Spinal cord (tissue), 10 donors: ENCODE results near the gene PCSK7. TPM values are rescaled to one million over a fixed set of nuclear protein-coding genes. Genes with fewer than 3 reads are reported as not detected.
"Not testable (repeated sequence)": the region's sequence is repeated elsewhere in the genome, so short reads cannot be mapped to it uniquely, and the experiment has no call there.

Source experiments
- DNase-seq, 6 donors: peaks; one replicate each; pipeline versions ENCODE4 v3.0.0 to v3.0.0-alpha.2; 2013 to 2015; ENCODE audit warnings: low spot score in 6 of 6, low read depth in 4 of 6
- H3K27ac ChIP-seq: one replicate; pipeline ENCODE4 v1.5.1; 2013; ENCODE audit warnings: low read depth, low read length, control low read depth
- H3K27me3 ChIP-seq: one replicate; pipeline ENCODE4 v1.6.1; 2013; ENCODE audit warnings: low read length; ENCODE audit not compliant: control insufficient read depth, insufficient read depth
- H3K36me3 ChIP-seq: one replicate; pipeline ENCODE4 v1.6.1; 2013; ENCODE audit warnings: low read length; ENCODE audit not compliant: control insufficient read depth, insufficient read depth
- H3K4me1 ChIP-seq: one replicate; pipeline ENCODE4 v1.6.1; 2013; ENCODE audit warnings: low read length; ENCODE audit not compliant: control insufficient read depth, insufficient read depth
- H3K4me3 ChIP-seq: one replicate; pipeline ENCODE4 v1.5.1; 2013; ENCODE audit warnings: low read depth, low read length, control low read depth
- H3K9me3 ChIP-seq: one replicate; pipeline ENCODE4 v1.6.1; 2013; ENCODE audit warnings: low read length; ENCODE audit not compliant: control insufficient read depth, insufficient read depth
- WGBS: methylation state at CpG from one replicate; pipeline ENCODE4 v1.1.5; 2013; ENCODE audit warnings: missing lambda C conversion rate; ENCODE audit not compliant: insufficient coverage; 5-methylcytosine and 5-hydroxymethylcytosine counted together
- polyA plus RNA-seq, 2 donors: library from polyadenylated mRNA; unstranded; fragments of 120-200 nt; gene quantifications; one replicate each; pipeline ENCODE4 v1.2.1, GENCODE V29; 2013; ENCODE audit not compliant: insufficient read length in 2 of 2
- total RNA-seq, 2 donors: library from RNA; depleted of rRNA in 1 of 2; stranded (reverse); fragments of 120-200 nt in 1 of 2; fragments of >200 nt in 1 of 2; gene quantifications; one replicate each; pipeline versions ENCODE4 v1.2.3 to v1.2.4, GENCODE V29; 2013 to 2014
- donor health status: healthy.

The PCSK7 gene
- total and polyA plus RNA-seq, 4 donors: 24.8 to 59.6 (median 32.7) TPM

DNA sequence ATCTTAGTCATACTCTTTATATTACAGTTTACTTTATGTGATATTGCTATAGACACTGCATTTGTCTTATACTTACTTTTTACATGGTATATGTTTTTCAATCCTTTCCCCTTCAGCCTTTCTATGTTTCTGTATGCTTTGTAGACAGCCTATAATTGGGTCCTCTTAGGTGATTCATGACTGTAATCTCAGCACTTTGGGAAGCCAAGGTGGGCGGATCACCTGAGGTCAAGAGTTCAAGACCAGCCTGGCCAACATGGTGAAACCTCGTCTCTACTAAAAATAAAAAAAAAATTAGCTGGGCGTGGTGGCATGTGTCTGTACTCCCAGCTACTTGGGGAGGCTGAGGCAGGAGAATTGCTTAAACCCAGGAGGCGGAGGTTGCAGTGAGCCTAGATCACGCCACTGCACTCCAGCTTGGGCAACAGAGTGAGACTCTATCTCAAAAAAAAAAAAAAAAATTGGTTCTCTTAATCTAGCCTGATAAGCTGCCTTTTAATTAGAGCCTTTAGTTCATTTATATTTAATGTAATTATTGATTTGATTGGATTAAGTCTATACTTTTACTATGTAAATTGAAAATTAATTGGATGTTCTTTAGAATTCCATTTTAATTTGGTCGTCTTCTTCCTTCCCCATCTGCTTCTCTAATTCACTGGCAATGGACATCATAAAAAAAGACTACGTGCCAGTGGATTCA lies 32.9 kb upstream of the PCSK7 start:
- H3K9me3 ChIP-seq, H3K27me3 ChIP-seq, H3K27ac ChIP-seq, H3K4me3 ChIP-seq, H3K4me1 ChIP-seq, DNase-seq: not testable (repeated sequence)
- 100% methylated on average over 3 of the region's 7 CpGs for WGBS
- peaks cover 39% of the 10 kb centered on the region for H3K36me3 ChIP-seq

DNA sequence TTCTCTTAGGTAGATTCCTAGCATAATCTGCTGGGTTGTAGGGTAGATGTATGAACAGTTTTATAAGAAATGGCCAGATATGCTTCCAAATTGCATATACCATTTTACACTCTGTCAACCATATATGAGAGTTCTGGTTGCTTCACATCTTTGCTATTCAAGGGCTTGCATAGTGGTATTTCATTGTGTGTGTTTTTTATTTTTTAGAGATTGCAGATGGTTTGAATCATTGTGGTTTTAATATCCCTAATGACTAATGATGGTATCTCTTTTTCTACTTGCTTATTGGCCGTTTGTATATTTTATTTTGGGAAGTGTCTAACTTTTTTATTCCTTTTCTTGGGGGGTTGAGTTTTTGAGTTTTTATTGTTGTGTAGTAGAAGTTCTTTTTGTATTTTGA lies 27.5 kb upstream of the PCSK7 start:
- Histone ChIP-seq H3K27me3 (no peaks in the 10 kb centered on the region), H3K9me3 (no peaks in the 10 kb centered on the region), H3K27ac (no peak overlapping the region), H3K4me1 (no peaks in the 10 kb centered on the region), H3K4me3 (no peak overlapping the region), H3K36me3 (peaks cover 44% of the 10 kb centered on the region)
- no CpG with 5 or more reads among the region's 1 CpG for WGBS
- DNase-seq: no peak

DNA sequence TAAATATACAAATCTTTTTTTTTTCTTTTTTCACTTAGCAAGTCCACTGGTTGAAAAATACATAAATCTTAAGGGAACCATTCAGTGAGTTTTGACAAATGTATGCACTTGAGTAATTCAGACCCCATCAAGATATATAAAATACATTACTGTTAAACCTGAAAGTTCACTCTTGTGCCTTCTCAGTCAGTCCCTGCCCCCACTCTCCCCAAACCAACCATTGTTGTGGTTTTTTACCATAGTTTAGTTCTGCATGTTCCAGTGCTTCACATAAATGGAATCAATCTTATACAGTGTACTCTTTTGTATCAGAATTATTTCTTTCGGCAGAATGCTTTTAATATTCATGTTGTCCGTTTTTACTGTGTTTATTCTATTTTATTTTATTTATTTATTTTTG lies 26.7 kb upstream of the PCSK7 start:
- Histone ChIP-seq H3K36me3 (peaks cover 44% of the 10 kb centered on the region), H3K9me3 (no peaks in the 10 kb centered on the region)

DNA sequence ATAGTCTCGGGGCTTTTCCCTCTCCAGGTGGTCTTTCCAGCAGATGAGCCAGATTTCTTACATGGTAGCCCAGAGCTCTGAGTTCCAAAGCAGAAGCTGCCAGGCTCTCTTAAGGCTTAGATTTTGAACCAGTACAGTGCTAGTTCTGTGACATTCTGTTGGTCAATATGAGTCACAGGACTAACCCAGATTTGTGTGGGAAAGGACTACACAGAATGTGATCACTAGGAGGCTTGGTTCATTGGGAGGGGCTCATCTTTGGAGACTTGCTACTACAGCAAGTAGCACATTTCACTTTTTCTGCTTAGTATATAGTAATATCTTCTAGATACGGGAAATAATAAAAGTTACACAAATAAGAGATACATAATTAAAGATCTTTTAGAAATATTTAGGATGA lies 24.7 kb upstream of the PCSK7 start:
- Histone ChIP-seq H3K9me3 (no peaks in the 10 kb centered on the region), H3K36me3 (peaks cover 34% of the 10 kb centered on the region), H3K4me1 (no peaks in the 10 kb centered on the region), H3K27me3 (no peaks in the 10 kb centered on the region), H3K27ac (no peak overlapping the region), H3K4me3 (no peak overlapping the region)
- 80% methylated on average over 1 of the region's 2 CpGs for WGBS
- no peak for DNase-seq

More for the DNA sequence above, 26.7 kb upstream of the PCSK7 start:
- no CpG with 5 or more reads among the region's 2 CpGs for WGBS
- DNase-seq: no peak
- no peak overlapping the region for H3K4me3 ChIP-seq
- no peak overlapping the region for H3K27ac ChIP-seq
- no peaks in the 10 kb centered on the region for H3K4me1 ChIP-seq
- no peaks in the 10 kb centered on the region for H3K27me3 ChIP-seq

DNA sequence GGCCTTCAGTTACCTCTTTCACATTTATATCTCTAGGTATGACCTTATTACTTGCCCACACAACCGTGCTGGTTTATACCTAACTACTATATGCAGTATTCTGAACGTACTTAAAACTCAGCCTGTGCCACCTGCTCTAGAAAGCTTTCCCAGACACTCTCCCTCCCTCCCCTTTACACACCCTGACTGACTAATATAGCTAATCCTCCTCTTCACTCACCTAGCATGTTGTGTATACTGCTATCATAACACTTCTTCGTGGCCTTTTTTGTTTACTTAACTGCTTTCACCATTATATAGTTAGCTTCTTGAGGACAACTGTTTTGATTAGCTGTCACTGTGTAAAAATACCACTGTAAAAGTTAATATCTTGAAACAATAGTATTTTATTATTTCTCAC lies 24.1 kb upstream of the PCSK7 start:
- no peak for DNase-seq
- 100% methylated on average over 2 of the region's 3 CpGs for WGBS
- H3K36me3 ChIP-seq: peaks cover 32% of the 10 kb centered on the region

DNA sequence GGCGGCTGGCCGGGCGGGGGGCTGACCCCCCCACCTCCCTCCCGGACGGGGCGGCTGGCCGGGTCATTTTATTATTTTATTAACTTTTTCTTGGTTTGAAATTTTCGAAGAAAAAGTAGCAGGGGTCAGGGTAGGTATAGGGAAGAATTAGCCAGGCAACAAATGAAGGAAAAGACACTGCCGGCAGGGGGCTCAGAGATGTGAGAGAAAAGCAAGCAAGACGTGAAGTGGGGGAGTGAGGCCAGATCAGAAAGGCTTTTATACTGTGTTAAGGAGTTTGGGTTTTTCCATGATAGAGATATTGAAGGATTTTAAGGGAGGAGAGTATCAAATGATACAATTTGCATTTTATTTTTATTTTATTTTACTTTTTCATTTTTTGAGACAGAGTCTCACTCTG lies 19.6 kb upstream of the PCSK7 start:
- H3K36me3 ChIP-seq: peaks cover 42% of the 10 kb centered on the region
- H3K4me3 ChIP-seq: no peak overlapping the region
- 92% methylated on average over 3 of the region's 10 CpGs for WGBS
- H3K27me3 ChIP-seq: no peaks in the 10 kb centered on the region
- no peaks in the 10 kb centered on the region for H3K4me1 ChIP-seq
- no peaks in the 10 kb centered on the region for H3K9me3 ChIP-seq
- no peak for DNase-seq
- H3K27ac ChIP-seq: no peak overlapping the region

More for the DNA sequence above, 24.1 kb upstream of the PCSK7 start:
- no peaks in the 10 kb centered on the region for H3K4me1 ChIP-seq
- no peak overlapping the region for H3K27ac ChIP-seq
- no peaks in the 10 kb centered on the region for H3K9me3 ChIP-seq
- H3K4me3 ChIP-seq: no peak overlapping the region
- no peaks in the 10 kb centered on the region for H3K27me3 ChIP-seq

DNA sequence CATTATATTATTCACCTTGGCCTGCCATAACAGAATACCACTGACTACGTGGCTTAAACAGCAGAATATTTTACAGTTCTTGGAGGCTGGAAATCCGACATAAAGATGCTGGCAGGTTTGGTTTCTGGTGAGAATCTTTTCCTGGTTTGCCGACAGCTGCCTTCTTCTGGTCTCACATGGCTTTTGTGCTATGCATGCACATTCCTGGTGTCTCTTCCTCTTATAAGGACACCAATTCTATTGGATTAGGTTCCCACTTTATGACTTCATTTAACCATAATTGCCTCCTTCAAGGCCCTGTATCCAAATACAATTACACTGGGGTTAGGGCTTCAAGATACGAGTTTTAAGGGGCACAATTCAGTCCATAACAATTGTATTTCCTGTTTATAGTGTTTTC lies 17.7 kb upstream of the PCSK7 start:
- Histone ChIP-seq H3K27ac (no peak overlapping the region), H3K4me1 (no peaks in the 10 kb centered on the region), H3K9me3 (no peaks in the 10 kb centered on the region), H3K27me3 (no peaks in the 10 kb centered on the region), H3K36me3 (peaks cover 43% of the 10 kb centered on the region), H3K4me3 (no peak overlapping the region)
- no peak for DNase-seq
- WGBS: 100% methylated on average over 1 of the region's 4 CpGs

DNA sequence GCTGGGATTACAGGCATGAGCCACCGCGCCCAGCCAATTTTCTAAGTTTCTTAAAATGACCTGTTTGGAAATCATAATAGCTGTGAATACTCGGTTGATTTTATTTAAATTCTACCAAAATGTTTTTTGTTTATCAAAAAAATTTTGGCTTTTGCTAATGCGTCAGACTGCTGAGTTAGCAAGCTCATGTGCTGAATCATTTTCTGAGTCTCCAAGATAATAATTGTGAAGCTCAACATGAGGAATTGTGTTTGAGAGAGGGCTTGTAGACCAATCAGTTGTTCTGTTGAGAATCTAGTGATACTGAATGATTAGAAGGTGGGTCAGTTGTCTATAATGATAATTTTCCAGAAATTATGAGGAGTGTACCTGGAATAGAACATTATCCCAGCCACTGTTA lies 16.5 kb upstream of the PCSK7 start:
- Histone ChIP-seq H3K4me3 (no peak overlapping the region), H3K27ac (no peak overlapping the region), H3K27me3 (no peaks in the 10 kb centered on the region), H3K9me3 (no peaks in the 10 kb centered on the region), H3K36me3 (peaks cover 35% of the 10 kb centered on the region), H3K4me1 (no peaks in the 10 kb centered on the region)
- no peak for DNase-seq
- 97% methylated on average over 3 of the region's 4 CpGs for WGBS

DNA sequence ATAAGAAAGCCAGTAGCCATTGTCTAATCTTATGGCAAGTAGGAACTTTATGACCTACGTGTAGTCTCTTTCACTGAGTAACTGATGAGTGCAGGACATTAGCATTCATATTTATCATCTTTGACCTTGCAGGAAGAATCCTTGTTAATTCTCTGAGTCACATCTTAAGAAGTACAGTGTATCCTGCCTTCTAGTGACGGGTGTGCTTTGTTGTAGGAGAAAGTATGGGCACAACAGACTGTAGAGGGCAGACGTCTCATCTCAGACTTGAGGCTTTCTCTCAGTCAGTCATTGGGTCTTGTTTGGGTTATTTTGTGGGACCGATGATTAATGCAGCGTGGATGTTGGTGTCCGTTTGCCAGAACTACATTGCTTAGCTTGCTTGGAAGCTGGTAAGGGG lies 7.4 kb upstream of the PCSK7 start:
- WGBS: 89% methylated on average over 5 of the region's 6 CpGs

DNA sequence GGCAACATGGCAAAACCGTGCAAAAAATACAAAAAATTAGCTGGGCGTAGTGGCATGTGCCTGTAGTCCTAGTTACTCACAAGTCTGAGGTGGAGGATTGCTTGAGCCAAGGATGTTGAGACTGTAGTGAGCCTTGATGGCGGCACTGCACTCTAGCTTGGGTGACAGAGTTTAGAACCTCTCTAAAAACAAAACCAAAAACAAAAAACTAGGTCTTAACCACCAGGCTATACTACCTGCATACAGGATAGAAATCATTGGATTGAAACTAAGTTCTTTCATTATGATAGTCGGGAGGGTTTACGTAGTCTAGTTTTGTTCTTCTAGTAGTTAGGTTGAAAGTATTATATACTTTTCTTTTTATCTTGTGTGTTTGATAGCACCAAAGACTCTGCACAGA lies 6.3 kb upstream of the PCSK7 start:
- H3K9me3 ChIP-seq: no peaks in the 10 kb centered on the region
- no peak for DNase-seq
- H3K27ac ChIP-seq: no peak overlapping the region
- no peaks in the 10 kb centered on the region for H3K4me1 ChIP-seq
- H3K36me3 ChIP-seq: peaks cover 28% of the 10 kb centered on the region
- 100% methylated on average over 2 of the region's 5 CpGs for WGBS
- no peak overlapping the region for H3K4me3 ChIP-seq
- H3K27me3 ChIP-seq: no peaks in the 10 kb centered on the region

More for the DNA sequence above, 7.4 kb upstream of the PCSK7 start:
- no peak for DNase-seq
- no peak overlapping the region for H3K4me3 ChIP-seq
- peaks cover 28% of the 10 kb centered on the region for H3K36me3 ChIP-seq
- H3K4me1 ChIP-seq: no peaks in the 10 kb centered on the region
- no peaks in the 10 kb centered on the region for H3K9me3 ChIP-seq
- no peak overlapping the region for H3K27ac ChIP-seq
- H3K27me3 ChIP-seq: no peaks in the 10 kb centered on the region
